Measurements from ENCODE around the gene LMTK2. TPM values are rescaled to one million over a fixed set of nuclear protein-coding genes. Genes with fewer than 3 reads are reported as not detected.

LMTK2 gene
- total and polyA plus RNA-seq, 2 donors (not counting 1 experiment from before 2014, with no cell fraction given): 4.9 to 13.1 TPM

- no peaks in the 10 kb centered on the region for H3K36me3 ChIP-seq (replicated peaks in 1 of 2; ENCODE audit: control extremely low read depth in 1 of 2, control insufficient read depth in 1 of 2, extremely low read depth in 1 of 2, insufficient read depth in 2 of 2, low read length in 1 of 2)
- Mint-ChIP-seq H3K27ac (no peak overlapping the region), H3K9me3 (ENCODE audit: insufficient read depth) (no peaks in the 10 kb centered on the region), H3K4me3 (no peak overlapping the region), H3K27me3 (peaks cover 32% of the 10 kb centered on the region), H3K4me1 (no peaks in the 10 kb centered on the region)
- no peak overlapping the region for H3K27ac ChIP-seq (ENCODE audit: low read length in 2 of 2)
- no peak overlapping the region for H2AFZ ChIP-seq (ENCODE audit: insufficient read depth, low read depth, low read length, poor library complexity, severe bottlenecking)
- peaks cover 0 to 11% (median 0%) of the 10 kb centered on the region in 3 donors for H3K9me3 ChIP-seq (ENCODE audit: control extremely low read depth in 1 of 3, control insufficient read depth in 2 of 3, insufficient read depth in 1 of 3, low read length in 2 of 3)
- intact Hi-C loops (cut with micrococcal nuclease): no loop called here
- no peaks in the 10 kb centered on the region for H3K79me2 ChIP-seq (ENCODE audit: control insufficient read depth, insufficient read depth, low read length)
- no peak overlapping the region for H3K4me2 ChIP-seq (replicated peaks; ENCODE audit: low read depth, low read length, poor library complexity, severe bottlenecking)
- DNase-seq: no peak
- H3K4me3 ChIP-seq (ENCODE audit: control extremely low read depth in 1 of 5, extremely low read depth in 1 of 5, insufficient read depth in 1 of 5, low read depth in 2 of 5, low read length in 4 of 5): no peak overlapping the region
- 79% methylated on average over 10 of the region's 10 CpGs for WGBS (ENCODE audit: insufficient coverage)
- CTCF ChIA-PET: interaction anchor here (1.5 kb wide), 1 partner anchor 37 kb away, joined by 5 read pairs; no protein-coding TSS in a partner anchor
- H3K4me1 ChIP-seq (ENCODE audit: control insufficient read depth in 2 of 2, insufficient read depth in 2 of 2, low read length in 2 of 2): no peaks in the 10 kb centered on the region
- ATAC-seq (ENCODE audit: low read depth): no peak
- no peaks in the 10 kb centered on the region for H4K20me1 ChIP-seq (ENCODE audit: control insufficient read depth, insufficient read depth, low read length, poor library complexity, severe bottlenecking)
- POLR2A ChIA-PET: no interaction called here
- no peak for TF ChIP-seq EZH2 (IDR thresholded peaks at IDR 0.05; ENCODE audit: borderline replicate concordance, insufficient read depth, low read depth, low read length, poor library complexity, severe bottlenecking)
- TF ChIP-seq, protein P1, sequence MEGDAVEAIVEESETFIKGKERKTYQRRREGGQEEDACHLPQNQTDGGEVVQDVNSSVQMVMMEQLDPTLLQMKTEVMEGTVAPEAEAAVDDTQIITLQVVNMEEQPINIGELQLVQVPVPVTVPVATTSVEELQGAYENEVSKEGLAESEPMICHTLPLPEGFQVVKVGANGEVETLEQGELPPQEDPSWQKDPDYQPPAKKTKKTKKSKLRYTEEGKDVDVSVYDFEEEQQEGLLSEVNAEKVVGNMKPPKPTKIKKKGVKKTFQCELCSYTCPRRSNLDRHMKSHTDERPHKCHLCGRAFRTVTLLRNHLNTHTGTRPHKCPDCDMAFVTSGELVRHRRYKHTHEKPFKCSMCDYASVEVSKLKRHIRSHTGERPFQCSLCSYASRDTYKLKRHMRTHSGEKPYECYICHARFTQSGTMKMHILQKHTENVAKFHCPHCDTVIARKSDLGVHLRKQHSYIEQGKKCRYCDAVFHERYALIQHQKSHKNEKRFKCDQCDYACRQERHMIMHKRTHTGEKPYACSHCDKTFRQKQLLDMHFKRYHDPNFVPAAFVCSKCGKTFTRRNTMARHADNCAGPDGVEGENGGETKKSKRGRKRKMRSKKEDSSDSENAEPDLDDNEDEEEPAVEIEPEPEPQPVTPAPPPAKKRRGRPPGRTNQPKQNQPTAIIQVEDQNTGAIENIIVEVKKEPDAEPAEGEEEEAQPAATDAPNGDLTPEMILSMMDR (IDR thresholded peaks at IDR 0.05): no peak
- H3K9ac ChIP-seq (ENCODE audit: low read length): no peak overlapping the region
- peaks cover 0 to 1% (median 0%) of the 10 kb centered on the region in 4 experiments for H3K27me3 ChIP-seq (replicated peaks in 1 of 4; ENCODE audit: control extremely low read depth in 1 of 4, control insufficient read depth in 3 of 4, insufficient read depth in 4 of 4, low read length in 3 of 4)
These were observed 48.5 kb upstream of the LMTK2 start for GRCh38 chr7:98058186-98058585.

- POLR2A ChIA-PET: no interaction called here
- WGBS (ENCODE audit: insufficient coverage): 100% methylated on average over 1 of the region's 1 CpG
- H2AFZ ChIP-seq (ENCODE audit: insufficient read depth, low read depth, low read length, poor library complexity, severe bottlenecking): no peak overlapping the region
- no peaks in the 10 kb centered on the region for H3K79me2 ChIP-seq (ENCODE audit: control insufficient read depth, insufficient read depth, low read length)
- H3K4me1 Mint-ChIP-seq: no peaks in the 10 kb centered on the region
- no peak overlapping the region for H3K9ac ChIP-seq (ENCODE audit: low read length)
- no peaks in the 10 kb centered on the region for H3K9me3 Mint-ChIP-seq (ENCODE audit: insufficient read depth)
- no peaks in the 10 kb centered on the region for H3K36me3 ChIP-seq (replicated peaks in 1 of 2; ENCODE audit: control extremely low read depth in 1 of 2, control insufficient read depth in 1 of 2, extremely low read depth in 1 of 2, insufficient read depth in 2 of 2, low read length in 1 of 2)
- H3K4me3 Mint-ChIP-seq: no peak overlapping the region
- intact Hi-C loops (cut with micrococcal nuclease): no loop called here
- peaks cover 0 to 30% (median 2%) of the 10 kb centered on the region in 3 donors for H3K9me3 ChIP-seq (ENCODE audit: control extremely low read depth in 1 of 3, control insufficient read depth in 2 of 3, insufficient read depth in 1 of 3, low read length in 2 of 3)
- H3K27ac ChIP-seq (ENCODE audit: low read length in 2 of 2): no peak overlapping the region
- no peak overlapping the region for H3K4me2 ChIP-seq (replicated peaks; ENCODE audit: low read depth, low read length, poor library complexity, severe bottlenecking)
- no peak overlapping the region for H3K4me3 ChIP-seq (ENCODE audit: control extremely low read depth in 1 of 5, extremely low read depth in 1 of 5, insufficient read depth in 1 of 5, low read depth in 2 of 5, low read length in 4 of 5)
- H4K20me1 ChIP-seq (ENCODE audit: control insufficient read depth, insufficient read depth, low read length, poor library complexity, severe bottlenecking): no peaks in the 10 kb centered on the region
- H3K27ac Mint-ChIP-seq: no peak overlapping the region
- H3K27me3 ChIP-seq (replicated peaks in 1 of 4; ENCODE audit: control extremely low read depth in 1 of 4, control insufficient read depth in 3 of 4, insufficient read depth in 4 of 4, low read length in 3 of 4): peaks cover 0 to 13% (median 0%) of the 10 kb centered on the region in 4 experiments
- DNase-seq (no peak), ATAC-seq (ENCODE audit: low read depth) (no peak)
- TF ChIP-seq, protein P1 (IDR thresholded peaks at IDR 0.05): no peak
- TF ChIP-seq EZH2 (IDR thresholded peaks at IDR 0.05; ENCODE audit: borderline replicate concordance, insufficient read depth, low read depth, low read length, poor library complexity, severe bottlenecking): no peak
- peaks cover 23% of the 10 kb centered on the region for H3K27me3 Mint-ChIP-seq
- no peaks in the 10 kb centered on the region for H3K4me1 ChIP-seq (ENCODE audit: control insufficient read depth in 2 of 2, insufficient read depth in 2 of 2, low read length in 2 of 2)
- CTCF ChIA-PET: no interaction called here
These were observed 42.4 kb upstream of the LMTK2 start for GRCh38 chr7:98064233-98064632.

Data from B cell (primary cell).